Stomach (tissue), 9 donors: ENCODE data around the gene ZBTB46. TPM values are rescaled to one million over a fixed set of nuclear protein-coding genes. Genes with fewer than 3 reads are reported as not detected.
A peak's percentile ranks its signal among the peaks of the same experiment; 100 is the strongest.

Source experiments
- DNase-seq, 2 donors: peaks; one replicate each; pipeline versions ENCODE4 v3.0.0 to v3.0.0-alpha.2; 2013 to 2019
- H3K27ac ChIP-seq, 5 donors: fragments of 200-600 bp in 4 of 5; sonication (generic) in 4 of 5; one replicate each; pipeline ENCODE4 v1.5.1; 2013 to 2019; ENCODE audit warnings: mild to moderate bottlenecking in 1 of 5, moderate library complexity in 1 of 5
- H3K27me3 ChIP-seq, 3 donors: fragments of 200-600 bp; sonication (generic); one replicate each; pipeline ENCODE4 v1.5.1; 2017 to 2019; ENCODE audit warnings: mixed run types in 1 of 3
- H3K36me3 ChIP-seq, 4 donors: fragments of 200-600 bp; sonication (generic); 1 replicate in 3 of 4; 2 replicates in 1 of 4; pipeline ENCODE4 v1.5.1; 2016 to 2019
- H3K4me1 ChIP-seq, 4 donors: fragments of 200-600 bp; sonication (generic); one replicate each; pipeline ENCODE4 v1.5.1; 2016 to 2019
- H3K4me3 ChIP-seq, 4 donors: fragments of 200-600 bp; sonication (generic) in 3 of 4; one replicate each; pipeline ENCODE4 v1.5.1; 2016 to 2019; ENCODE audit warnings: mild to moderate bottlenecking in 1 of 4
- H3K9me3 ChIP-seq, 4 donors: fragments of 200-600 bp; sonication (generic); one replicate each; pipeline ENCODE4 v1.5.1; 2016 to 2019
- CTCF ChIP-seq, 7 experiments: fragments of 450-650 bp in 4 of 7; fragments of 200-600 bp in 3 of 7; sonication (generic) in 3 of 7; IDR thresholded peaks; one replicate each; pipeline ENCODE4 v1.5.1; 2016 to 2019; ENCODE audit warnings: antibody characterized with exemption in 7 of 7, control low read depth in 2 of 7, mild to moderate bottlenecking in 1 of 7
- EP300 ChIP-seq: sonication (generic); formaldehyde crosslinking; IDR thresholded peaks from one replicate; pipeline ENCODE4 v1.6.1; 2017; ENCODE audit warnings: antibody characterized with exemption
- POLR2A ChIP-seq, 4 donors: fragments of 450-650 bp; IDR thresholded peaks; one replicate each; pipeline ENCODE4 v1.6.1; 2016; ENCODE audit warnings: antibody characterized with exemption in 4 of 4, control low read depth in 2 of 4, mild to moderate bottlenecking in 1 of 4, moderate library complexity in 1 of 4
- POLR2AphosphoS5 ChIP-seq, 3 donors: sonication (generic); formaldehyde crosslinking; IDR thresholded peaks; one replicate each; pipeline ENCODE4 v1.6.1; 2016; ENCODE audit warnings: antibody characterized with exemption in 3 of 3
- WGBS, 5 donors: extraction: QIAGEN DNeasy Blood & Tissue Kit in 3 of 5; methylation state at CpG; one replicate each; pipeline versions ENCODE4 v1.1.5 to v1.1.7; 2013 to 2018; 5-methylcytosine and 5-hydroxymethylcytosine counted together
- intact Hi-C: fragments of 100-400 bp; cut with DNase I; formaldehyde crosslinking; loops from one replicate; pipeline ENCODE4 v1.15.1; 2023; ENCODE audit warnings: low total_unique reads
- polyA plus RNA-seq, 3 donors: library from polyadenylated mRNA; stranded (reverse); fragments of 200-250 nt; gene quantifications; one replicate each; pipeline ENCODE4 v1.2.3, GENCODE V29; 2013
- total RNA-seq, 5 donors: library from RNA; depleted of rRNA; stranded (reverse); fragments of >200 nt; gene quantifications; one replicate each; pipeline versions ENCODE4 v1.1.0 to v1.2.3, GENCODE V29; 2014 to 2016
- donor health status: healthy with polysubstance abuse.
- donor health status: Bipolar disorder and iron deficiency.
- donor health status: healthy.

Gene ZBTB46
- total and polyA plus RNA-seq, 8 donors = 0.58 to 13.4 (median 2.5) TPM

DNA sequence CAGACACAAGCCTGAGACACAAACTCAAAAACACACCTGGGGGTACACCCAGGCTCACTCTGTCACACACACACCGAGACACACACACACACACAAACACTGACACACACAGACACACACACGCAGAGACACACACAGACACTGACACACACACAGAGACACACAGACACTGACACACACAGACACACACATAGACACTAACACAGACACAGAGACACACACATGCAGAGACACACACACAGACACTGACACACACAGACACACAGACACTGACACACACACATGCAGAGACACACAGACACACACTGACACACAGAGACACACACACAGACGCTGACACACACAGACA, 15.8 kb upstream of the ZBTB46 start:
- peaks cover 8 to 29% (median 20%) of the 10 kb centered on the region in 4 donors for H3K4me1 ChIP-seq
- TF ChIP-seq CTCF (IDR thresholded peaks at IDR 0.05) (no peak), POLR2A (IDR thresholded peaks at IDR 0.05) (no peak), EP300 (no peak), POLR2AphosphoS5 (IDR thresholded peaks at IDR 0.05) (no peak)
- peaks cover 3 to 76% (median 44%) of the 10 kb centered on the region in 3 donors for H3K27me3 ChIP-seq
- peak overlapping the region in 3 of 5 donors; percentile 20 to 62 (median 40) for H3K27ac ChIP-seq
- whole genome bisulfite sequencing, 5 donors = 20 to 83% (median 50%) methylated on average over 1 to 3 of the region's 3 CpGs
- H3K36me3 ChIP-seq = no peaks in the 10 kb centered on the region
- intact Hi-C loops = no loop called here
- H3K9me3 ChIP-seq = no peaks in the 10 kb centered on the region
- DNase-seq = no peak
- no peak overlapping the region for H3K4me3 ChIP-seq

- Histone ChIP-seq H3K27ac (peak overlapping the region; percentile 6 to 62 (median 39)), H3K4me1 (peaks cover 8 to 29% (median 20%) of the 10 kb centered on the region in 4 donors), H3K27me3 (peaks cover 3 to 75% (median 44%) of the 10 kb centered on the region in 3 donors), H3K4me3 (no peak overlapping the region), H3K36me3 (no peaks in the 10 kb centered on the region), H3K9me3 (no peaks in the 10 kb centered on the region)
- intact Hi-C loops = no loop called here
- WGBS, 5 donors = 1 to 5% (median 2%) methylated on average over 19 to 24 of the region's 24 CpGs
- DNase-seq = peak in 1 of 2 donors; percentile 85
- TF ChIP-seq POLR2A (IDR thresholded peaks at IDR 0.05) = no peak
- no peak for TF ChIP-seq CTCF (IDR thresholded peaks at IDR 0.05)
- TF ChIP-seq EP300 = no peak
- TF ChIP-seq POLR2AphosphoS5 (IDR thresholded peaks at IDR 0.05) = no peak
Observed at GRCh38 chr20:63846128-63846771, 15.2 kb upstream of the ZBTB46 start.

GRCh38 chr20:63844511-63844991, 13.5 kb upstream of the ZBTB46 start:
- peaks cover 8 to 29% (median 20%) of the 10 kb centered on the region in 4 donors for H3K4me1 ChIP-seq
- intact Hi-C loops = no loop called here
- peaks cover 3 to 68% (median 44%) of the 10 kb centered on the region in 3 donors for H3K27me3 ChIP-seq
- no peak overlapping the region for H3K4me3 ChIP-seq
- H3K9me3 ChIP-seq = no peaks in the 10 kb centered on the region
- no peak for DNase-seq
- no peak overlapping the region for H3K27ac ChIP-seq
- 53 to 96% (median 59%) methylated on average over 3 to 9 of the region's 9 CpGs for WGBS, 5 donors
- no peaks in the 10 kb centered on the region for H3K36me3 ChIP-seq
- TF ChIP-seq CTCF (IDR thresholded peaks at IDR 0.05) (no peak), POLR2AphosphoS5 (IDR thresholded peaks at IDR 0.05) (no peak), POLR2A (IDR thresholded peaks at IDR 0.05) (no peak), EP300 (no peak)

GRCh38 chr20:63843778-63844177, 12.7 kb upstream of the ZBTB46 start:
- intact Hi-C loops = no loop called here
- Histone ChIP-seq H3K27me3 (peaks cover 3 to 66% (median 44%) of the 10 kb centered on the region in 3 donors), H3K27ac (no peak overlapping the region), H3K4me1 (peaks cover 8 to 29% (median 20%) of the 10 kb centered on the region in 4 donors), H3K9me3 (no peaks in the 10 kb centered on the region), H3K36me3 (no peaks in the 10 kb centered on the region), H3K4me3 (no peak overlapping the region)
- no peak for TF ChIP-seq POLR2AphosphoS5 (IDR thresholded peaks at IDR 0.05)
- TF ChIP-seq CTCF (IDR thresholded peaks at IDR 0.05) = no peak
- TF ChIP-seq EP300 = no peak
- TF ChIP-seq POLR2A (IDR thresholded peaks at IDR 0.05) = no peak
- DNase-seq = no peak
- 35 to 54% (median 47%) methylated on average over 3 to 16 of the region's 16 CpGs for WGBS, 5 donors
